Neural progenitor cell (in vitro differentiated cells): ENCODE data around the gene SSBP4. TPM values are rescaled to one million over a fixed set of nuclear protein-coding genes. Genes with fewer than 3 reads are reported as not detected.

ENCODE experiments used
- DNase-seq: peaks from one replicate; pipeline ENCODE4 v3.0.0-alpha.2; 2016; ENCODE audit warnings: low spot score
- H2AFZ ChIP-seq: fragments of 200-600 bp; sonication (generic); replicated peaks from 2 replicates; pipeline ENCODE4 v1.6.1; 2016; ENCODE audit warnings: antibody characterized with exemption
- H3F3A ChIP-seq: fragments of 200-600 bp; sonication (generic); 2 replicates; pipeline ENCODE4 v1.6.1; 2016; ENCODE audit warnings: antibody characterized with exemption, low read depth
- H3K27ac ChIP-seq: fragments of 200-600 bp; sonication (generic); 2 replicates; pipeline ENCODE4 v1.5.1; 2016; ENCODE audit warnings: mild to moderate bottlenecking
- H3K27me3 ChIP-seq: fragments of 200-600 bp; sonication (generic); 2 replicates; pipeline ENCODE4 v1.6.1; 2016; ENCODE audit warnings: mild to moderate bottlenecking, moderate library complexity
- H3K36me3 ChIP-seq: fragments of 200-600 bp; sonication (generic); 2 replicates; pipeline ENCODE4 v1.5.1; 2016
- H3K4me1 ChIP-seq: fragments of 200-600 bp; sonication (generic); 2 replicates; pipeline ENCODE4 v1.6.1; 2016; ENCODE audit warnings: mixed run types
- H3K4me2 ChIP-seq: fragments of 200-600 bp; sonication (generic); 2 replicates; pipeline ENCODE4 v1.6.1; 2016
- H3K4me3 ChIP-seq: fragments of 200-600 bp; sonication (generic); 2 replicates; pipeline ENCODE4 v1.5.1; 2016
- H3K79me2 ChIP-seq: fragments of 200-600 bp; sonication (generic); 2 replicates; pipeline ENCODE4 v1.6.1; 2016; ENCODE audit warnings: low read depth
- H3K9ac ChIP-seq: fragments of 200-600 bp; sonication (generic); 2 replicates; pipeline ENCODE4 v1.6.1; 2016
- H3K9me3 ChIP-seq: fragments of 200-600 bp; sonication (generic); 2 replicates; pipeline ENCODE4 v1.5.1; 2016; ENCODE audit warnings: low read depth
- H4K20me1 ChIP-seq: fragments of 200-600 bp; sonication (generic); 2 replicates; pipeline ENCODE4 v1.6.1; 2016; ENCODE audit warnings: low read depth
- H3K27ac Mint-ChIP-seq: 3 replicates; pipeline ENCODE4 v1.8.0; 2021; ENCODE audit warnings: mixed read lengths
- H3K27me3 Mint-ChIP-seq: 2 replicates; pipeline ENCODE4 v1.8.0; 2022; ENCODE audit warnings: low read depth, mild to moderate bottlenecking, inconsistent platforms, moderate library complexity, mixed read lengths; ENCODE audit not compliant: insufficient read depth
- H3K36me3 Mint-ChIP-seq: 3 replicates; pipeline ENCODE4 v1.8.0; 2021; ENCODE audit warnings: mixed read lengths
- H3K4me1 Mint-ChIP-seq: 3 replicates; pipeline ENCODE4 v1.8.0; 2021; ENCODE audit warnings: mixed read lengths
- H3K4me3 Mint-ChIP-seq: 3 replicates; pipeline ENCODE4 v1.8.0; 2021; ENCODE audit warnings: mild to moderate bottlenecking, moderate library complexity, mixed read lengths
- H3K9me3 Mint-ChIP-seq: 3 replicates; pipeline ENCODE4 v1.8.0; 2020; ENCODE audit warnings: mixed read lengths
- EZH2 ChIP-seq: fragments of 200-600 bp; sonication (generic); IDR thresholded peaks from 2 replicates; pipeline ENCODE4 v1.6.1; 2017; ENCODE audit warnings: antibody characterized with exemption, mild to moderate bottlenecking, moderate library complexity
- EZH2phosphoT487 ChIP-seq: fragments of 200-600 bp; sonication (generic); IDR thresholded peaks from 2 replicates; pipeline ENCODE4 v1.6.1; 2017; ENCODE audit warnings: antibody characterized with exemption
- total RNA-seq: library from RNA; depleted of rRNA; stranded (reverse); fragments of >200 nt; gene quantifications from 2 replicates; pipeline ENCODE4 v1.2.3, GENCODE V29; 2015; ENCODE audit warnings: low replicate concordance
- TF ChIP-seq, protein P1 (sequence below): fragments of 200-600 bp; sonication (generic); IDR thresholded peaks from 2 replicates; pipeline ENCODE4 v1.5.1; 2017; ENCODE audit warnings: antibody characterized with exemption, mild to moderate bottlenecking

The SSBP4 gene
- total RNA-seq, 1 donor from 2014 or later: 21.1 TPM

DNA sequence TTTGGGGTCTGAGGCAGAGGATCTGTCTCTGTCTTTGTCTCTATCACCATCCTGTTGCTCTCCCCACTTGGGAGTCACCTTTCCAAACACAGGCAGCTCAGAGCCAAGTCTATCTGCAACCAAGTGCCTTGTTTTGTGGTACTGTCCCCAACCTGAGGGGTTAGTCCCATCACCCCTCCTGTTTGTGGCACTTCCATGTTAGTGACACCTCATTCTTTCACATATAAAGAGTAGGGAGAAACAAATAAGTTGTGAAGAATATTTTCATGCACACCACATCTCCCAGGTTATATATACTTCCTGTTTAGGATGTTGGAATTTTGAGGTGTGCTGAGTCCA, 29.5 kb upstream of the SSBP4 start:
- Mint-ChIP-seq H3K4me3 (peak overlapping the region; percentile 31), H3K9me3 (no peaks in the 10 kb centered on the region), H3K4me1 (no peaks in the 10 kb centered on the region), H3K36me3 (no peaks in the 10 kb centered on the region), H3K27ac (no peak overlapping the region), H3K27me3 (peaks cover 28% of the 10 kb centered on the region)
- Histone ChIP-seq H3K36me3 (no peaks in the 10 kb centered on the region), H3F3A (peaks cover 11% of the 10 kb centered on the region), H3K4me2 (no peak overlapping the region), H3K27me3 (peaks cover 41% of the 10 kb centered on the region), H3K27ac (no peak overlapping the region), H3K79me2 (no peaks in the 10 kb centered on the region), H3K4me1 (no peaks in the 10 kb centered on the region), H3K9me3 (no peaks in the 10 kb centered on the region), H3K4me3 (no peak overlapping the region), H2AFZ (no peak overlapping the region), H4K20me1 (no peaks in the 10 kb centered on the region), H3K9ac (no peak overlapping the region)
- TF ChIP-seq EZH2phosphoT487 (no peak), EZH2 (no peak)
- TF ChIP-seq, protein P1, sequence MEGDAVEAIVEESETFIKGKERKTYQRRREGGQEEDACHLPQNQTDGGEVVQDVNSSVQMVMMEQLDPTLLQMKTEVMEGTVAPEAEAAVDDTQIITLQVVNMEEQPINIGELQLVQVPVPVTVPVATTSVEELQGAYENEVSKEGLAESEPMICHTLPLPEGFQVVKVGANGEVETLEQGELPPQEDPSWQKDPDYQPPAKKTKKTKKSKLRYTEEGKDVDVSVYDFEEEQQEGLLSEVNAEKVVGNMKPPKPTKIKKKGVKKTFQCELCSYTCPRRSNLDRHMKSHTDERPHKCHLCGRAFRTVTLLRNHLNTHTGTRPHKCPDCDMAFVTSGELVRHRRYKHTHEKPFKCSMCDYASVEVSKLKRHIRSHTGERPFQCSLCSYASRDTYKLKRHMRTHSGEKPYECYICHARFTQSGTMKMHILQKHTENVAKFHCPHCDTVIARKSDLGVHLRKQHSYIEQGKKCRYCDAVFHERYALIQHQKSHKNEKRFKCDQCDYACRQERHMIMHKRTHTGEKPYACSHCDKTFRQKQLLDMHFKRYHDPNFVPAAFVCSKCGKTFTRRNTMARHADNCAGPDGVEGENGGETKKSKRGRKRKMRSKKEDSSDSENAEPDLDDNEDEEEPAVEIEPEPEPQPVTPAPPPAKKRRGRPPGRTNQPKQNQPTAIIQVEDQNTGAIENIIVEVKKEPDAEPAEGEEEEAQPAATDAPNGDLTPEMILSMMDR: no peak
- no peak for DNase-seq

DNA sequence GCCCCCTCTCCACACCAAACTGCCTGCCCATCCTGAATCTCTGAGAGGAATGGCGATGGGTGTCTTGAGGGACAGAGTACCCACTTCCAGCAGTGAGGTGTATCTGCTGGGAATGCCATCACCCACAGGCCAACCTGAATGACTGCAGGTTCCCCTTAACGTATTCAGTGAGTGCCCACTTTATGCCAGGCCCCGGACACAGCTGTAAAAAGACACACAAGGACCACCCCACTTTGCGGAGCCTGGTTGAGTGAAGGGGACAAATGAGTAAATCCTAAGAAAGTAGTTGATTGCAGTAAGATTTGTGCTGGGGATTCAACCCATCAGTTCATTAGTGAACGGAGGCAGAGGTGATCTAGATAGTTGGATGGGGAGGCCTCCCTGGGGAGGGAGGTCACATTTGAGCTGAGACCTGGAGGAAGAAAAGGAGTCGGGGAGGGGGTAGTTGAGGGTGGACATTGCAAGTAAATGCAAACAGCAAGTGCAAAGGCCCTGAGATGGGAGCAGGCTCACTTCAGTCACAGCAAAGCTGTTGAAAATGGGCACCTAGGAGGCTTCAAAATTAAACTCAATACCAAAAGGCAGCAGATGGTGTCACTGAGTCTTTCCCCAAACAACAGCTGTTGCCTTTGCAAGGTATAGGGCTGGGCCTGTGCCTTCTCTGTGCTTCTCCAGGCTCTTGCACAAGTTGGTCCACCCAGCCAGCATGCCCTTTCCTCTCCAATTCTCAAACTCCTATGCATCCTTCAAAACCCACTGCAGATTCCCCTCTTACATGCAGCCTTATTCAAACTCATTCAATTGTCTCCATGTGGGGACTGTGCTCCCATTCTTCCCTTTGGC, 28.9 kb upstream of the SSBP4 start:
- no peak overlapping the region for H2AFZ ChIP-seq
- no peaks in the 10 kb centered on the region for H3K4me1 ChIP-seq
- peaks cover 27% of the 10 kb centered on the region for H3K27me3 Mint-ChIP-seq
- H3K9me3 ChIP-seq: no peaks in the 10 kb centered on the region
- H3K27ac ChIP-seq: no peak overlapping the region
- H3K4me3 ChIP-seq: no peak overlapping the region
- no peaks in the 10 kb centered on the region for H3K36me3 Mint-ChIP-seq
- peaks cover 41% of the 10 kb centered on the region for H3K27me3 ChIP-seq
- no peaks in the 10 kb centered on the region for H4K20me1 ChIP-seq
- no peaks in the 10 kb centered on the region for H3K79me2 ChIP-seq
- no peak for DNase-seq
- no peak overlapping the region for H3K4me2 ChIP-seq
- no peak overlapping the region for H3K9ac ChIP-seq
- H3K4me1 Mint-ChIP-seq: no peaks in the 10 kb centered on the region
- TF ChIP-seq EZH2phosphoT487 (no peak), EZH2 (no peak)
- TF ChIP-seq, protein P1: no peak
- H3K9me3 Mint-ChIP-seq: no peaks in the 10 kb centered on the region
- H3K4me3 Mint-ChIP-seq: no peak overlapping the region
- H3F3A ChIP-seq: peaks cover 11% of the 10 kb centered on the region
- H3K36me3 ChIP-seq: no peaks in the 10 kb centered on the region
- H3K27ac Mint-ChIP-seq: no peak overlapping the region

DNA sequence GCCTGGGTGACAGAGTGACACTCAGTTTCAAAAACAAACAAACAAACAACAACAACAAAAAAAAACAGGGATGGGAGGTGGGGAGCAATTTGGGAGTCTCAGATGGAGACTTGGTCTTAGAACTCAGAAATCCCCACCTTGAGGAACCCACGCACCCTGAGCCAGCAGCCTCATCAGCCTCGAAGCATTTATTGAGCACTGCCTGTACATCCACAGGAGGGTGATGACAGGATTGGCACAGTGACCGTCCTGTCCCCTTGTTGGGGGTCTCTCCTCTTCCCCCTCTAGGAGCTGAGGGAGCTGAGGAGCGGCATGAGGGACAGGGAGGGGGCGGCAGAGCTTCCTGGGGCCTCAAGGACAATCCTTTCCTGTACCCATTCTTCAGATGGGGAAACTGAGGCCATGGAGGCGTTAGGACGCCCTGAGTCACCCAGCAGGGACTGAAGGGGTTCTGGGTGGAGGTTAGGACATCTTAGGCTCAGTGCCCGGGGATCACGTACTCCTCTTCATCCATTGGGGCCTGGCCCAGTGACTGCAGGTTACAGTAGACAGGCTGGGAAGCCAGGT, 27.6 kb upstream of the SSBP4 start:
- H3K4me1 ChIP-seq: no peaks in the 10 kb centered on the region
- H3K36me3 ChIP-seq: no peaks in the 10 kb centered on the region
- no peak for DNase-seq
- peaks cover 34% of the 10 kb centered on the region for H3K27me3 ChIP-seq
- Mint-ChIP-seq H3K27ac (no peak overlapping the region), H3K27me3 (peaks cover 23% of the 10 kb centered on the region), H3K9me3 (no peaks in the 10 kb centered on the region), H3K4me1 (no peaks in the 10 kb centered on the region), H3K4me3 (no peak overlapping the region), H3K36me3 (no peaks in the 10 kb centered on the region)
- H3K4me3 ChIP-seq: no peak overlapping the region
- no peak overlapping the region for H3K4me2 ChIP-seq
- no peak overlapping the region for H2AFZ ChIP-seq
- peaks cover 11% of the 10 kb centered on the region for H3F3A ChIP-seq
- no peaks in the 10 kb centered on the region for H4K20me1 ChIP-seq
- TF ChIP-seq EZH2phosphoT487 (no peak), EZH2 (no peak)
- TF ChIP-seq, protein P1: no peak
- H3K79me2 ChIP-seq: no peaks in the 10 kb centered on the region
- no peaks in the 10 kb centered on the region for H3K9me3 ChIP-seq
- no peak overlapping the region for H3K27ac ChIP-seq
- no peak overlapping the region for H3K9ac ChIP-seq
